Ascending aorta (tissue), 2 donors: Measurements from ENCODE around the gene BEGAIN. TPM values are rescaled to one million over a fixed set of nuclear protein-coding genes. Genes with fewer than 3 reads are reported as not detected.

ENCODE experiments used
- DNase-seq, 2 donors: peaks; one replicate each; pipeline ENCODE4 v3.0.0-alpha.2; 2019; ENCODE audit warnings: low spot score in 2 of 2
- H3K27ac ChIP-seq, 2 donors: fragments of 200-600 bp; sonication (generic); one replicate each; pipeline ENCODE4 v1.5.1; 2016 to 2017; ENCODE audit warnings: mild to moderate bottlenecking in 1 of 2
- H3K27me3 ChIP-seq: fragments of 200-600 bp; sonication (generic); one replicate; pipeline ENCODE4 v1.5.1; 2017
- H3K36me3 ChIP-seq, 2 donors: fragments of 200-600 bp; sonication (generic); one replicate each; pipeline ENCODE4 v1.5.1; 2016
- H3K4me1 ChIP-seq, 2 donors: fragments of 200-600 bp; sonication (generic); one replicate each; pipeline ENCODE4 v1.5.1; 2016 to 2017; ENCODE audit warnings: mild to moderate bottlenecking in 1 of 2
- H3K4me3 ChIP-seq, 2 donors: fragments of 200-600 bp; sonication (generic); one replicate each; pipeline ENCODE4 v1.5.1; 2016 to 2017; ENCODE audit warnings: mild to moderate bottlenecking in 1 of 2
- H3K9me3 ChIP-seq, 2 donors: fragments of 200-600 bp; sonication (generic); one replicate each; pipeline ENCODE4 v1.5.1; 2016
- intact Hi-C: fragments of 100-400 bp; cut with DNase I; formaldehyde crosslinking; loops from one replicate; pipeline ENCODE4 v1.15.1; 2023
- total RNA-seq: library from RNA; depleted of rRNA; stranded (reverse); fragments of >200 nt; gene quantifications from one replicate; pipeline ENCODE4 v1.1.0, GENCODE V29; 2016
- TF ChIP-seq, protein P1 (sequence below), 3 experiments: fragments of 200-600 bp in 2 of 3; fragments of 450-650 bp in 1 of 3; sonication (generic) in 2 of 3; IDR thresholded peaks; one replicate each; pipeline ENCODE4 v1.5.1; 2016 to 2019; ENCODE audit warnings: antibody characterized with exemption in 3 of 3, mild to moderate bottlenecking in 1 of 3, moderate library complexity in 1 of 3

Gene BEGAIN
- total RNA-seq, 1 donor from 2014 or later: 5.9 TPM

DNA sequence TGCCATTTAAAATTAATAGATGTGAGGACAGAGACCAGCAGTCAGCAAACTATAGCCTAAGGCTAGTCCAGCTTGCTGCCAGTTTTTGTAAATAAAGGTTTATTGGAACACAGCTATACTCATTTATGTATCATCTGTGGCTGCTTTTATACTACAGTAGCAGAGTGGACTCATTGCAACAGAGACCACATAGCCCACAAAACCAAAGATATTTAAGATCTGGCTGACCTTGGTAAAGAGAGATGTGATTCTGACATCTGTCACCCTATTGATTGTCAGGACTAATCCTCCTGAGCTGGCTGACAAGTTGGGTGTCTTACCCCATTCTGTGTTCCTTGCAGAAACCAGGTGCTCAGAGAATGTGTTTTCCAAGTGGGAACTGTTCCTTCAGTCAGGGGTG is 99.9 kb downstream of the BEGAIN start:
- no peak overlapping the region for H3K4me3 ChIP-seq
- no peak overlapping the region for H3K27ac ChIP-seq
- peaks cover 0 to 14% of the 10 kb centered on the region in 2 donors for H3K36me3 ChIP-seq
- H3K27me3 ChIP-seq: no peaks in the 10 kb centered on the region
- intact Hi-C loops: no loop called here
- no peaks in the 10 kb centered on the region for H3K4me1 ChIP-seq
- TF ChIP-seq, protein P1, sequence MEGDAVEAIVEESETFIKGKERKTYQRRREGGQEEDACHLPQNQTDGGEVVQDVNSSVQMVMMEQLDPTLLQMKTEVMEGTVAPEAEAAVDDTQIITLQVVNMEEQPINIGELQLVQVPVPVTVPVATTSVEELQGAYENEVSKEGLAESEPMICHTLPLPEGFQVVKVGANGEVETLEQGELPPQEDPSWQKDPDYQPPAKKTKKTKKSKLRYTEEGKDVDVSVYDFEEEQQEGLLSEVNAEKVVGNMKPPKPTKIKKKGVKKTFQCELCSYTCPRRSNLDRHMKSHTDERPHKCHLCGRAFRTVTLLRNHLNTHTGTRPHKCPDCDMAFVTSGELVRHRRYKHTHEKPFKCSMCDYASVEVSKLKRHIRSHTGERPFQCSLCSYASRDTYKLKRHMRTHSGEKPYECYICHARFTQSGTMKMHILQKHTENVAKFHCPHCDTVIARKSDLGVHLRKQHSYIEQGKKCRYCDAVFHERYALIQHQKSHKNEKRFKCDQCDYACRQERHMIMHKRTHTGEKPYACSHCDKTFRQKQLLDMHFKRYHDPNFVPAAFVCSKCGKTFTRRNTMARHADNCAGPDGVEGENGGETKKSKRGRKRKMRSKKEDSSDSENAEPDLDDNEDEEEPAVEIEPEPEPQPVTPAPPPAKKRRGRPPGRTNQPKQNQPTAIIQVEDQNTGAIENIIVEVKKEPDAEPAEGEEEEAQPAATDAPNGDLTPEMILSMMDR (IDR thresholded peaks at IDR 0.05): no peak
- no peak for DNase-seq
- H3K9me3 ChIP-seq: no peaks in the 10 kb centered on the region

Other genes starting within 250 kb of the BEGAIN start
- 21.0 TPM for gene WDR25, start 210.9 kb downstream of the BEGAIN start, total RNA-seq
- 7.2 TPM for gene DLK1, start 139.5 kb upstream of the BEGAIN start, total RNA-seq
- 105 TPM for gene MEG3, start 238.7 kb upstream of the BEGAIN start, total RNA-seq